Stimulated activated CD4-positive, alpha-beta T cell treated with anti-CD3 and anti-CD28 coated beads, Interleukin-4, amount 100 ng/mL, for 48 hours (primary cell): ENCODE results near the gene PYURF.

Experiments used
- DNase-seq, 2 donors: peaks; one replicate each; pipeline ENCODE4 v3.0.0-alpha.2; 2020; ENCODE audit warnings: low read depth in 2 of 2

The PYURF gene

DNA sequence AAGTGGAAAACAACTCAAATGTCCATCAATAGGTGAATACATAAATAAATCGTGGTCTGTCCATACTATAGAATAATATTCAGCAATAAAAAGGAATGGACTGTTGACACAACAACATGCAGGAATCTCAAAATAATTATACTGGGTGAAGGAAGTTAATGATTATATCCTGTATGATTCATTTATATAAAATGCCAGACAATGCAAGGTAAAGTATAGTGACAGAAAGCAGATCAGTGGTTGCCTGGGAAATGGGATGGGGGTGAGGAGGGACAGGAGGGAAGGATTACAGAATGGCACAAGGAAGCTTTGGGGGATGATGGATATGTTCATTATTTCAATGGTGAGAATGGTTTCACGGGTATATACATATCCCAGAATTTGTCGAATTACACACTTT is 12.3 kb downstream of the PYURF start:
- no peak for DNase-seq

DNA sequence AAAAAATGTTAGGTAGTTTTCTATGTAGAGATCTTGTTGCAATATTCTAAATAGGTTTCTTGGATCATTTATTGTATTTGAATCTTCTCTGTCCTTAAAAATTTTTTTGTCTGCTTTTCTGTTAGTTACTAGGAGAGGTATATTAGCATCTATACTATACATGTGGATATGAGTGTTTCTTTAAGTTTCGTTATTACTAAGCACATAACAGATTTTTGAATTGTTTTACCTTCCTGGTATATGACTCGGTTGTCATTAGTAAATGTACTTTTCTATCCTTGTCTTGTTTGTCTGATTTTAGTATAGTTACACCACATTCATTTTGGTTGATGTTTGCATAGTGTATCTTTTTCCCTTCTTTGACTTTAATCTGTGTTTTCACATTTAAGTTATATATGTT is 20.2 kb downstream of the PYURF start:
- no peak for DNase-seq

DNA sequence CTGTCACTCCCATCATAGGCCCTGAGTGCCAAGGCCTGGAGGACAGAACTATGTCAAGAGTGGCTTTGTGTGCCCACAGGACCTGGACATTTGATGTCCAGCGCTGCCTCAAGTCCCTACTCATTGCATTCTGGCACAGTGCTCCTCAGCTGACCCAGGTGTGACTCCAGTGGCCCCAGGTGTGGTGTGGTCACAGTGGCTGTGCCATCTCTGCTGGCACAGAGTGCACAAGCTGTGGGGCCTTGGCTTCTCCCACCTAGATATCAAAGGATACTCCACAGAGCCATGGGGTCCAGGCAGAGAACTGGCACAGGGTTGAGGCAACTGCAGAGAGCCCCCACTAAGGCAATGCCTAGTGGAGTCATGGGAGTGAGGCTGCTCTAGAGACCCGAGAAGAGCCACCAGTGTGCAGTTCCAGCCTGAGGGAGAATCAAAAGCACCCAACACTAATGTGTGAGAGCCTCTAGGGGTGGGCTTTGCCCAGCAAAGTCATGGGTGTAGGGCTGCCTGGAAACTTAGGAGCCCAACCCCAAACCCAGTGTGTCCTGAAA is 25.6 kb downstream of the PYURF start:
- DNase-seq = no peak

DNA sequence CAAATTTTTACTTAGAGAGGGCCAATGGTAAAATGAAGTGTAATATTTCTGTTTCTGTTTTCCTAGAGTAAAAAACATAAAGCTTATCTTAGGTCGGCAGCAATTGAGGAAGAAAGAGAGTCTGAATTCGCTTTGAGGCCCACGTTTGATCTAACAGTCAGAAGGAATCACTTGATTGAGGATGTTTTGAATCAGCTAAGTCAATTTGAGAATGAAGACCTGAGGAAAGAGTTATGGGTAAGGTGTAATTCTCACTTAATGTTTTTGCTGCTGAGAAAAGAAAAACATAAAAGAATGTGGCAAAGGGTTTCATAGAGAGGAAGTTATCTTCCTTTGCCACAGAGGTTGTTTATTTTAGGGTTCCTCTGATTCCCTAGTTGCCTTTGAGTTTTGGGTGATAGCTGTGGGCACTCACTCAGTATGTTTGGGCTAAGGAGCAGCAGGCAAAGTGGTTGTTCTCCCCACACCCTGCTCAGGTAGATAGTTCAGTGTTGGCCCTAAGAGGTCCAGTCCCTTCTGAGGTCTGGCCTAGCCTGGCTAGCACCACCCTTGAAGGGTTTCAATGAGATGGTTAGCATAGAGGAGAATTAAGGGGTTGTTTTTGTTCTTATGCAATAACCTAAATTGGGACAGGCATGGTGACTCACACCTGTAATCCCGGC is 34.3 kb downstream of the PYURF start:
- no peak for DNase-seq

DNA sequence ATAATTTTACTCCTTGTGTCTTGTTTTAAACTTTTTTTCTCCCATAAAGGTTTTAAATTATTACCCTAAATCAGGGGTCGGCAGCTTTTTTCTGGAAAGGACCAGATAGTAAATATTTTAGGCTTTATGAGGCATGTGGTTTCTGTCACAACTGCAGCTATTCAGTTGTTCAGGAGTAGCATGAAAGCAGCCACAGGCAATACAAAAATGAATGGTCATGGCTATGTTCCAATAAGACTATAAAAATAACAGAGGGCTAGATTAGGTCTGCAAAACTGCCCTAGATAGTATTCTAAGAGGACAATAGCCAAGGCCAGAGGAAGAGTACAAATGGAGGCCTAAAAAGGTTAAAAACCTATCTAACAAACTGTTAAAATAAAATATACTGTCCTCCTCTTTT is 42.0 kb downstream of the PYURF start:
- no peak for DNase-seq

DNA sequence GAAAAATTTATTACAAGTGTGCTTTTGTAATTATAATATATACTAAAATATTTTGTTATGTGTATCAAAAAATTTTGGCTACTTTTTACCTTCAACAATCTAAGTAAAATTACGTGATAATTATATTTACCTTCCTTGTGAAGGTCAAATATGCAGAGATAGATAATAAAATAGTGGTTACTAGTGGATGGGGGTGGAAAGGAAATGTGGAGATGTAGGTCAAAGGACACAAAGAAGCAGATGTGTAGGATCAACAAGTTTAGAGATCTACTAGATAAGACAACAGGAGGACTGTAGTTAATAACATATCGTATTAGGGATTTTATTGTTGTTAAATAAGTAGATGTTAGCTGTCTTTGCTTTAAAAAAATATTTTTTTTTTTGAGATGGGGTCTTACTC is 45.3 kb downstream of the PYURF start:
- DNase-seq = no peak

DNA sequence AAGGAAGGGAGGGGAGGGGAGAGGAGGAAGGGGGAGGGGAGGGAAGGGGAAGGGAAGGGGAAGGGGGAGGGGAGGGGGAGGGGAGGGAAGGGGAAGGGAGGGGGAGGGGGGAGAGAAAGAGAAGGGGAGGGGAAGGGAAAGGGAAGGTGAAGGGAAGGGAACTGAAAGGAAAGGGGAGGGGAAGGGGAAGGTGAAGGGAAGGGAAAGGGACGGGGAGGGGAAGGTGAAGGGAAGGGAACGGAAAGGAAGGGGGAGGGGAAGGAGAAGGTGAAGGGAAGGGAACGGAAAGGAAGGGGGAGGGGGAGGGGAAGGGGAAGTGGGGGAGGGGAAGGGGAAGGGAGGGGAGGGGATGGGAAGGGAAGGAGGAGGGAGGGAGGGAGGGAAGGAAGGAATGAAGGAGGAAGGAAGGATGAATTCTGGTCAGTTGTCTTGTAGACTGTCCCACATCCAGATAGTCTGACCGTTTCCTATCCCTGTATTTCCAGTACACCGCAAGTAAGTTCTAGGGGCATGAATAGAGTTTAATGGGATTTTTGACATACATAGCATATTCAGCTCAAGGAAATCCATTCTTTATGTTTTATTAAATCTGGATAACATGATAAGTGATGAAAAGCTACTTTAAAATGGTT is 46.2 kb downstream of the PYURF start:
- DNase-seq = no peak
